Bronchial epithelial cell (primary cell): ENCODE measurements around the gene KDM2B. TPM values are rescaled to one million over a fixed set of nuclear protein-coding genes. Genes with fewer than 3 reads are reported as not detected.

Source experiments
- DNase-seq: peaks from one replicate; pipeline ENCODE4 v3.0.0-alpha.2; 2010; ENCODE audit warnings: low read depth
- FAIRE-seq: peaks from 2 replicates; lab custom pipeline; 2011; peaks lifted over from hg19 to GRCh38; lab: Jason Lieb, UNC
- H3K27me3 ChIP-seq: 2 replicates; pipeline ENCODE4 v1.5.1; 2011; ENCODE audit warnings: low read length; ENCODE audit not compliant: control insufficient read depth, insufficient read depth
- H3K36me3 ChIP-seq: 2 replicates; pipeline ENCODE4 v1.5.1; 2011; ENCODE audit warnings: low read length; ENCODE audit not compliant: control insufficient read depth, insufficient read depth
- H3K4me3 ChIP-seq: 2 replicates; pipeline ENCODE4 v1.5.1; 2011; ENCODE audit warnings: mild to moderate bottlenecking, low read depth, low read length, control low read depth
- CTCF ChIP-seq: IDR thresholded peaks from 2 replicates; pipeline ENCODE4 v1.5.1; 2011; ENCODE audit warnings: mild to moderate bottlenecking, moderate library complexity, low read length, control low read depth, inconsistent platforms; ENCODE audit not compliant: insufficient read depth, severe bottlenecking
- total RNA-seq: library from RNA; depleted of rRNA; stranded (reverse); fragments of >200 nt; gene quantifications from 2 replicates; pipeline ENCODE4 v1.2.1, GENCODE V29; 2014

The KDM2B gene
- total RNA-seq, 1 donor from 2014 or later, result 14.2 TPM

DNA sequence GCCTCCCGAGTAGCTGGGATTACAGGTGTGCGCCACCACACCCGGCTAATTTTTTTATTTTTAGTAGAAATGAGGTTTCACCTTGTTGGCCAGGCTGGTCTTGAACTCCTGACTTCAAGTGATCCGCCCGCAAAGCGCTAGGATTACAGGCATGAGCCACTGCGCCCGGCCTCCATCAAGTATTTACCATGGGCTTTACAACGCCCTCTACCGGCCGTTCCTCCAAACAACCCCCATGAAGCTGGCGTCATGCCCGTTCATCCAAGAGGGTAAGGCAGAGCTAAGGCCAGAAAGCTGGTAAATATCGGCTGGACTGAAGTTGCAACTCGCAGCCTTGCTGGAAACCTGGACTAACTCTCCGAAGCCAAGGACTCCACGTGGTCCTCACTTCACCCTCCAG is 139.3 kb downstream of the KDM2B start:
- no peak for FAIRE-seq
- H3K27me3 ChIP-seq, result no peaks in the 10 kb centered on the region
- no peak for TF ChIP-seq CTCF
- H3K4me3 ChIP-seq, result no peak overlapping the region
- no peak for DNase-seq
- peaks cover 22% of the 10 kb centered on the region for H3K36me3 ChIP-seq

DNA sequence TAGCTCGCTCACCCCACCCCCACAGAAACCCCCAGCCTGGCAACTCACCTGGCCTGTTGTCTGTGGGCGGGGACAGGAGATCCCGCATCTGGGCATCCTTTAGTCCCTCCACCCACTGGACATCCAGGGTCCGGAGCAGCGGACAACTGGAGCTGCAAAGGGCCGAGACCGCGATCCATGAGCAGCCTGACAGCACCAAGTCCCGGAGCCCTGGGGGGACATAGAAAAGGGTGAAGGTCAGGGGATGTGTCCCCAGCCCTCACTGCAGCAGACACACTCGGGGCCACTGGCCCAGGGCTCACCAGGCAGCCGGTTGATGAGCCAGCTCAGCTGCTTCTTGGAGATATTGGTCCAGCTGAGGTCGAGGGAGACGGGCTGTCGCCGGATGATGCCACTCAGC is 140.1 kb downstream of the KDM2B start:
- peaks cover 22% of the 10 kb centered on the region for H3K36me3 ChIP-seq
- TF ChIP-seq CTCF, result no peak

DNA sequence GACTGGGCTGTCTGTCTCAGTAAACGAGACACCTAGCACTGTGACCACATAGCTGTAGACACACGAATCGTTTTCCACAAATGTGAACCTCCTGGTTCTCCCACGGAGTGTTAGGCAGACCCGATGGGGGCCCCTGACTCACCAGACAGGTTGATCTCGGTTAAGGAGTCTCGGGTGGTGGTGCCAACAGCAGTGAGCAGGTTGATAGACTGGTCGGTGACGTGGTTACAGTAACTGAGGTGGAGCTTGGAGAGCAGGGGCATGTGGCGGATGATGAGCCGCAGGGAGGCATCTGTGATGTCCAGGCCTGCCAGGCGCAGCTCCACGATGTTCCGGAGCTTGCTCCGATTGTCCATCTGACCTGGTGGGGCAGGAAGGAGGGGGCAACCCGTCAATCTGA is 141.1 kb downstream of the KDM2B start:
- FAIRE-seq (no peak), DNase-seq (no peak)
- Histone ChIP-seq H3K36me3 (peaks cover 23% of the 10 kb centered on the region), H3K4me3 (no peak overlapping the region), H3K27me3 (no peaks in the 10 kb centered on the region)
- TF ChIP-seq CTCF, result no peak

More for the DNA sequence above, 140.1 kb downstream of the KDM2B start:
- DNase-seq, result no peak
- Histone ChIP-seq H3K4me3 (no peak overlapping the region), H3K27me3 (no peaks in the 10 kb centered on the region)
- FAIRE-seq, result no peak

GRCh38 chr12:121438905-121439304 is 141.9 kb downstream of the KDM2B start:
- DNase-seq (no peak), FAIRE-seq (no peak)
- Histone ChIP-seq H3K36me3 (peaks cover 23% of the 10 kb centered on the region), H3K27me3 (no peaks in the 10 kb centered on the region), H3K4me3 (no peak overlapping the region)
- no peak for TF ChIP-seq CTCF

- H3K36me3 ChIP-seq, result peaks cover 18% of the 10 kb centered on the region
- no peak for FAIRE-seq
- TF ChIP-seq CTCF, result no peak
- H3K27me3 ChIP-seq, result no peaks in the 10 kb centered on the region
- no peak for DNase-seq
- no peak overlapping the region for H3K4me3 ChIP-seq
These were observed 144.1 kb downstream of the KDM2B start for GRCh38 chr12:121436706-121437105.

GRCh38 chr12:121432740-121433480 is 147.9 kb downstream of the KDM2B start:
- FAIRE-seq (no peak), DNase-seq (no peak)
- H3K4me3 ChIP-seq, result no peak overlapping the region
- H3K27me3 ChIP-seq, result no peaks in the 10 kb centered on the region
- peaks cover 11% of the 10 kb centered on the region for H3K36me3 ChIP-seq
- no peak for TF ChIP-seq CTCF
